GM21529 (cell line): ENCODE measurements around the gene SRSF8.
"Not testable (repeated sequence)": the region's sequence is repeated elsewhere in the genome, so short reads cannot be mapped to it uniquely, and the experiment has no call there.

Source experiments
- ATAC-seq: cut with Tn5 transposase; IDR thresholded peaks from one replicate; pipeline ENCODE4 v1.9.1; 2021; ENCODE audit not compliant: unreplicated experiment

The SRSF8 gene

GRCh38 chr11:95066716-95067038, at the start of gene SRSF8:
TSS of gene SRSF8 (plus strand) at chr11:95066919. CDS start at chr11:95067227, 308 bp downstream.
- peak; percentile 42 for ATAC-seq

GRCh38 chr11:95021468-95021867, 45.3 kb upstream of the SRSF8 start:
- not testable (repeated sequence) for ATAC-seq

GRCh38 chr11:95024958-95025357, 41.8 kb upstream of the SRSF8 start, which contains the start of gene KDM4E:
TSS of gene KDM4E (plus strand) at chr11:95025258. CDS start at chr11:95025558, 300 bp downstream.
- ATAC-seq: no peak

- ATAC-seq: not testable (repeated sequence)
Measured at GRCh38 chr11:95025594-95025993, 41.1 kb upstream of the SRSF8 start.

DNA sequence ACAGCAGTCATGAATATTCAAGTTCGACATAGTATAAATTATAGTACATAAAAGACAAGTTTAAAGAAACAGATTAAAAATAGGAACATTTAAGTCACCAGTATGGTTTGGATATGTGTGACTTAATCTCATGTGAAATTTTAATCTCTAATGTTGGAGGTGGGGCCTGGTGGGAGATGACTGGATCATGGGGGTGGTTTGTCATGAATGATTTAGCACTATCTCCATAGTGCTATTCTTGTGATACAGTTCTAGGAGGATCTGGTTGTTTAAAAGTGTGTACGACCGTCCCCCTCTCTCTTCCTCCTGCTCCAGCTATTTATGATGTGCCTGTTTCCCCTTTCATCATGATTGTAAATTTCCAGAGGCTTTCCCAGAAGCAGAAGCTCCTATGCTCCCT, 38.4 kb upstream of the SRSF8 start:
- no peak for ATAC-seq

DNA sequence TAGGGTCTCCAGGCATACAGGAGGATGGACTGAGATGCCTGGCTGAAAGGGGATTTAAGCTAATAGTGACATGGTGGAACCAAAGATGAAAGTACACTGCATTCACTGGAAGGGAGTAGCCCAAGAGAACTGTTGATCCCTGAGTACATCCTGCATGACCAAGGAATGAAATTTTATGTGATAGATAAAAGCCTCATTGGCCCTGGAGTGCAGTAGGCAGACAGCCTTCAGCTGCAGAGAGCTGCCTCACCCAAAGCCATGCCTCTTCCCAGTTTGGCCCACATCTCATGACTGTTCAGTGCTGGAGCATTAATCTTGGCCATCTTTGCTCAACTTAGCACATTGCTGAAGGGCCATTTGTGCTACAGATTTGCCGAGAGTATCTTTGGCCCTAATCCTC, 33.7 kb upstream of the SRSF8 start:
- ATAC-seq: no peak

GRCh38 chr11:95035316-95035715, 31.4 kb upstream of the SRSF8 start:
- ATAC-seq: no peak

DNA sequence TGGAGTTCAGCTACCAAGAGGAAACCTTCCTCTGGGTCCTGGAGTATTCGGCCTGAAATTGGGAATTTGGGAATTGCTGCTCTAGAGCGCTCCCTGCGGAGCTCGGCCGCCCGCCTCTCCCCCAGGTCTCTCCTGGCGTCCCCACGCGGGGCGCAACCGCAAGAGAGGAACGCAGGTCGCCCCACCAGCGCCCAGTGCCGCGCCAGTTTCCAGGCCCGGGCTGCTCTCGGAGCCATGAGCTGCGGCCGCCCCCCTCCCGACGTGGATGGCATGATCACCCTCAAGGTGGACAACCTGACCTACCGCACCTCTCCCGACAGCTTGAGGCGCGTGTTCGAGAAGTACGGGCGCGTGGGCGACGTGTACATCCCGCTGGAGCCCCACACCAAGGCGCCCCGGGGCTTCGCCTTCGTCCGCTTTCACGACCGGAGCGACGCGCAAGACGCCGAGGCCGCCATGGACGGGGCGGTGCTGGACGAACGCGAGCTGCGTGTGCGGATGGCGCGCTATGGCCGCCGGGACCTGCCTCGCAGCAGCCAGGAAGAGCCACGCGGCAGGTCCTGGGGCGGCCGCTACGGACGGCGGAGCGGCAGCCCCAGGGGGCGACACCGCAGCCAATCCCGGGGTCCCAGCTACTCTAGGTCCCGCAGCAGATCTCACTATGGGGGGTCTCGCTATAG, 29.2 kb upstream of the SRSF8 start:
- not testable (repeated sequence) for ATAC-seq

DNA sequence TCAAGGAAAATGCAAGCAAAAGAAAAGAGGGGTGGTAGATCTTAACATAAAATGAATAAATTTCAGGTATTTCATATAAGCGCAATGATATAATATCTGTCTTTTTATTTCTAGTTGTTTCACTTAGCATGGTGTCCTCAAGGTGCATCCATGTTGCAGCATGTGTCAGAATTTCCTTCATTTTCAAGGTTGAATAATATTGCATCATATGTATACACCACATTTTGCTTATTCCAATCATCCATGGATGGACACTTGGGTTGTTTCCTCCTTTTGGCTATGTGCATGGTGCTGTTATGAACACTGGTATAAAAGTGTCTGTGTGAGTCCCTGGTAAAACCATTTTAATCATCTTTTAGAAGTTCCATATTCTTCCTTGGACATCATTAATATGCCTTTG, 24.5 kb upstream of the SRSF8 start:
- no peak for ATAC-seq

DNA sequence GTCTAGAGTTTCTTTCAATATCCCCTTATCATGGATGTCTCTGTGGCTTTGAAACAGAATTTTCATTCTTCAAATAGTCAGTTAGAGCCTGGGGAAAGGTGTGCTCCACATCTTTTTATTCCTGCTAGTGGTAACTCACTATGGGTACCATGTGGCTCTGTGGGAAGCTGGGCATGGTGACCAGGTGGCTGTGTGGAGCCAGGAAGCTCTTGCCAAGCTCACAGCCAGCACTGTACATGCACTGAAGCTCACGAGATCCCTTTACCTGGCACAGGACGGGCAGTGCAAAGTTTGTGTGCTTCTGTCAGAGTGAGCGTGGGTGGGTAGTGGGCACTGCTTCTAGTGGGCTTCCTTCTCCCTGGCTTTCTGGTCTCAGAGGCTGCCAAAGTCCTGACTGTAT, 23.8 kb upstream of the SRSF8 start:
- no peak for ATAC-seq

DNA sequence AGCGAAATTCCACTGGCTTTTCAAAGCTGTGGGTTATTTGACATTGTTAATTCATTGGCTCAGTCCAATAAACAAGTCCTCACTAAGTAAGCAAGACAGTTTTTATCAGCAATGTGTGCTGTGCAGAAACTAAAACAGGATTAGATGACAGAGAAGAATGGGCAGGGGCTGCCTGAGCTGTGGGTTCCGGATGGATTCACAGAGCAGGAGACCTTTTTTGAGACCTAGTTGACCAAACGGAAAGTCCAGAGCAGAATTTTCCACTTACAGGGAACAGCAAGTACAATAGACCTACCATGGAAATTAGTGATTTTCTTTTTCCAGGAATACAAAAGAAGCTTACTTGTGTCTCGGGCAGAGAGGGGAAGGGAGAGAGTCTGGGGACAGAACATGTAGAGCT, 22.7 kb upstream of the SRSF8 start:
- no peak for ATAC-seq

DNA sequence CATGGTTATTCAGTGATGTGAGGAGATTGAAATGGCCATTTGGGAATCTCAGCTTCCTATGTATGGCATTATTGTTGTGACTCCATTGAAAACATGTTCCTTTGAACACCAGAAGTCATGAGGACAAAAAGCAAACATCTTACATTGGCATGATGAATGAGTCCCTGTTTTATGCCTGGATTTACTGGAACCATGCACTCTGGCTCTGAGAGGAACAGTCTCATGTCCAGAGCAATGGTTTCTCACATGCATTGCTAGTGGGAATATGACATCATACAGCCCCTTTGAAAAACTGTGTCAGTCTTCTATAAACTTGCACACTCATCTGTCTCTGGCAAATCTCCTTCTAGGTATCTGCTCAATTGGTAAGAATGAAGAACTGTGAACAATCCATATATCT, 20.9 kb upstream of the SRSF8 start:
- ATAC-seq: no peak

- ATAC-seq: not testable (repeated sequence)
Measured at GRCh38 chr11:95049122-95049521, 17.6 kb upstream of the SRSF8 start, which contains the start of gene KDM4F. TSS of gene KDM4F (plus strand) at chr11:95049422.

DNA sequence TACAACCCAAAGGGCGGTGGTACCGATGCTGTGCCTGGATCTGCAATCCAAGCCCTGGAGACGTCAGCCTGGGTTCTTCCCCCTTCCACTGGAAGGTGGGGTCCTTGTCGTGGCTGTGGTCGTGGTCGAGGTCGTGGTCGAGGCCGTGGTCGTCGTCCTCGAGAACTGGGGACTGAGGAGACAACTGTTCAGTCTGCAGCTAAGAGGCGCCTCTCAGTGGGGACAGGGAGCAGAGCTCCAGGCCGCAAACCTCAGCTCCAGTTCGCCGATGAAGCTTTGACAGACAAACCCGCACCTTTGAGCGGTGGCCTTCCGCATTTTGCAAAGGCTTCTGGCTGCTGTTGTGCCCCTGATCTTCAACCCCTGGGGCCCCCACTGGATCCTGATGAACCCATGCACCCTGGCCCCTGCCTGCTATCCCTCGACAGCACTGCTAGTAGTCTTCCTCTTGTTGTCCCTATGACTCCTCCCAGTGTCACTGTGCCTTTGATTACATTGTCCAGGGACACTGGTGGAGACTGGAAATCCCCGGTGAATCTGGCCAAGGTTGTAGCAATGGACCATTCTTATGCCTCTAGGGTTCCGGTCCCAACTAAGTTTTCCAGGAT, 16.0 kb upstream of the SRSF8 start:
- ATAC-seq: no peak

- no peak for ATAC-seq
Measured at GRCh38 chr11:95054356-95054755, 12.4 kb upstream of the SRSF8 start.

DNA sequence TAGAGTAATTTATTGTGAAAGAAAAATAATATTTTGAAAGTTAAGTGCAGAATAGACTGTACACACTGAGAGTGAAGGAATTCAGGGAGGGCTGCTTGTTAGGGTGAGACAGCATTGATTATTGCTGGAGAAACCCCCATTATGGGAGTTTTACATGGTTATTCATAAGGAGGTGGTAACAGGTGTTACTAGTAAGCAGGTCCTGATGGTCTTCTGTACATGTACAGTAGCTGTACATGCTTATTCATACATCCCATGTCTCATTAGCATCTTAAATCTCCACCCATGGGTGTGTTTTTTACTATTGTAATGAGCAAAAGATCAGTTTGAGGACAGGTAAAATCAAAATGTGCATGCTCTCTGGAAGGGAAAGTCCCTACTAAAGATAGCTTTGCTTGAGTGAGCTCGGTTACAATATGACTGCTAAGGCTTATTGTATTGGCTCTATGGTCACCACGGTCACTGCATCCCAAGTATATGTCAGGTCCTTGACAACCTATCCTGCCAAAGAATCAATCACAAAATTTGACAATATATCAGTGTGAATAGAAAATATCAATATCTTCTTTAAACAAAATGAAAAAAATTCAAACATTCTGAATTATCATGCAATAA, 11.3 kb upstream of the SRSF8 start:
- peak; percentile 98 for ATAC-seq

DNA sequence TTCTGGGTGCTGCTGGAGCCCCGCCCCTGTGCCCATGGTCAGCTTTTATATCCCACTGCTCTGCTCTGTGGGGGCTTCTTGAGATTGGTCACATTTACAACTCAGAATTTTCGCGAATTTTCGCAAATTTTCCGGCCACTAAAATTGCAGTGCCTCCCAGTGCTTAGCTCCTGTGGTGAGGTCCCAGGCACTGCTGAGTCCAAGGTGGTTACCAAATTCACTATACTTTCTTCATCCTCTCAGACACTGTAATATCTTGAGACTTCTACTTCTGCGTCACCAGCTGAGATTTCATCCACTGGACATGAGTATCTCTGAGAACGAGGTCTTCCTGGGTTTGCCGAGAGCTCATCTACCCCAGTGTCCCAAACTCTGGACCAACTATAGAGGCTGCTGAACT, 8.8 kb upstream of the SRSF8 start:
- ATAC-seq: no peak

DNA sequence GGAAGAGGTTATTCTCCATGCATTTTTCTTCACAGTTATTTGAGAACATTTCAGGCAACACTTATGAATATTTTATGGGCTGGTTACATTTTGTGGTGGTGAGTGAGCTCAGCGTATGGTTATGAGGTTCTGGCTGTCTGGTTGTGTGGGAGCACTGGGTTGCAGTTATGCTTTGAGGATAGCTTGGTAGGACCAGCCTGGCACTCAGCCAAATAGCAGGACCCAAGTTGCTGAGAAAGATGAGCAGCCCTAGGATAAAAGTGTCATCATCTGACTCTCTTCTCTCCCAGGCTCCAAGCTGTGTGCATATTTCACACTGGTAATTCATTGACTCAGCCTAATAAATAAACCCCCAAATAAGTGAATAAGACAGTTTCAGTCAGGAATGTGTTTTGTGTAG, 8.1 kb upstream of the SRSF8 start:
- ATAC-seq: no peak

DNA sequence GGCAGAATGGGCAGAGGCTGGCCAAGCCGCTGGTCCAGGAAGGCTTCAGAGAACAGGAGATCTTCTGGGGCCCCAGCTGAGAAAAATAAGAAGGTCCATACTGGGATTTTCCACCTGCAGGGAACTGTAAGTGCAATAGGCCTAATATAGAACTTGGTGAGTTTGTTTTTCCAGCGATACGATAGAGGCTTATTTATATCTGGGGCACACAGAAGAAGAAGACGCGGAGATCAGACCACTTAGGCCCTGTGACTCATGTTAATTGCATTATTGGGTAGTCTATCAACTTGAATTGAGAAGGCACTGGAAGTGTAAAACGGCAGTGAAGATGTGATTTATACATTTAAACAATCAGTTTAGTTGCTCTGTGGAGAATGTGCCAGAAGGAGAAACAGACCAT, 7.7 kb upstream of the SRSF8 start:
- ATAC-seq: no peak

GRCh38 chr11:95065336-95065735, 1.4 kb upstream of the SRSF8 start:
- ATAC-seq: no peak

GRCh38 chr11:95067039-95067840, 521 bp downstream of the SRSF8 start:
- ATAC-seq: peak; percentile 65

DNA sequence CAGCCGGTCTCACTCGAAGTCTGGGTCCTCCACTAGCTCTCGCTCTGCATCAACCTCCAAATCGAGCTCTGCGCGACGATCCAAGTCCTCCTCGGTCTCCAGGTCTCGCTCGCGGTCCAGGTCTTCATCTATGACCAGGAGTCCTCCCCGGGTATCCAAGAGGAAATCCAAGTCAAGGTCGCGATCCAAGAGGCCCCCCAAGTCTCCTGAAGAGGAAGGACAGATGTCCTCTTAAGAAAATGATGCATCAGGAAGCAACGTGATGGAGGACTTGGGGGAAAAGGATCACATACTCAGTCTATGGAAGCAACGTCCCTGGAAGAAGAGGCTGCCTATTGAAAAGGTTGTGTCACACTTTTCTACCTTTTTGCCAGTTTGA, 1.1 kb downstream of the SRSF8 start:
- no peak for ATAC-seq
